Measurements from ENCODE around the gene NRF1.
"Not testable (repeated sequence)": the region's sequence is repeated elsewhere in the genome, so short reads cannot be mapped to it uniquely, and the experiment has no call there.

The NRF1 gene

DNA sequence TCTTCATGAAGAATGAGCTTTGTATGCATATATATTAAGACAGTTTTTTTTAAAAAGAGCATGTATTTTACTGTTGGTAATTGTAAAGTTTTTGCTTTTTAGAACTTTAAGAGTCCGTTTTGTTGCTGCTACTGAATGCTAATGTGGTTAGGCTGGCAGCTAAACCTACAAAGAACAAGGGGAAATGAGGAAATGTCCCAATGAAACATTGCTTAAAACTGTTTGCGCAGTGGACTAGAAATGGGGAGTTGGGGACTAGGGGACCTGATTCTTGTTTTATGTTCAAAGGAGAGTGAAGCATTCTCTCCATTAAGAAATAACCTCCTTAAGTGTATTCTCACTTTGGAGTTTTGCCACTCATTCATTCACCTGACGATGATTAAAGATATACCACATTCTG, 5.7 kb downstream of the NRF1 start:
- DNase-seq (ENCODE audit: low read depth), result no peak
- TF ChIP-seq, protein P1, sequence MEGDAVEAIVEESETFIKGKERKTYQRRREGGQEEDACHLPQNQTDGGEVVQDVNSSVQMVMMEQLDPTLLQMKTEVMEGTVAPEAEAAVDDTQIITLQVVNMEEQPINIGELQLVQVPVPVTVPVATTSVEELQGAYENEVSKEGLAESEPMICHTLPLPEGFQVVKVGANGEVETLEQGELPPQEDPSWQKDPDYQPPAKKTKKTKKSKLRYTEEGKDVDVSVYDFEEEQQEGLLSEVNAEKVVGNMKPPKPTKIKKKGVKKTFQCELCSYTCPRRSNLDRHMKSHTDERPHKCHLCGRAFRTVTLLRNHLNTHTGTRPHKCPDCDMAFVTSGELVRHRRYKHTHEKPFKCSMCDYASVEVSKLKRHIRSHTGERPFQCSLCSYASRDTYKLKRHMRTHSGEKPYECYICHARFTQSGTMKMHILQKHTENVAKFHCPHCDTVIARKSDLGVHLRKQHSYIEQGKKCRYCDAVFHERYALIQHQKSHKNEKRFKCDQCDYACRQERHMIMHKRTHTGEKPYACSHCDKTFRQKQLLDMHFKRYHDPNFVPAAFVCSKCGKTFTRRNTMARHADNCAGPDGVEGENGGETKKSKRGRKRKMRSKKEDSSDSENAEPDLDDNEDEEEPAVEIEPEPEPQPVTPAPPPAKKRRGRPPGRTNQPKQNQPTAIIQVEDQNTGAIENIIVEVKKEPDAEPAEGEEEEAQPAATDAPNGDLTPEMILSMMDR (IDR thresholded peaks at IDR 0.05; ENCODE audit: low read depth, low read length, missing control alignments), result no peak
- H3K4me3 ChIP-seq (ENCODE audit: low read depth, low read length), result no peak overlapping the region

GRCh38 chr7:129617652-129618051, 6.1 kb downstream of the NRF1 start:
- no peak for DNase-seq (ENCODE audit: low read depth)
- TF ChIP-seq, protein P1 (IDR thresholded peaks at IDR 0.05; ENCODE audit: low read depth, low read length, missing control alignments), result no peak
- H3K4me3 ChIP-seq (ENCODE audit: low read depth, low read length), result no peak overlapping the region

- TF ChIP-seq, protein P1 (IDR thresholded peaks at IDR 0.05; ENCODE audit: low read depth, low read length, missing control alignments), result no peak
- no peak overlapping the region; the same call in 1 of the 2 replicates for H3K4me3 ChIP-seq (ENCODE audit: low read depth, low read length)
- no peak for DNase-seq (ENCODE audit: low read depth)
Observed at GRCh38 chr7:129626896-129627295, 15.4 kb downstream of the NRF1 start.

DNA sequence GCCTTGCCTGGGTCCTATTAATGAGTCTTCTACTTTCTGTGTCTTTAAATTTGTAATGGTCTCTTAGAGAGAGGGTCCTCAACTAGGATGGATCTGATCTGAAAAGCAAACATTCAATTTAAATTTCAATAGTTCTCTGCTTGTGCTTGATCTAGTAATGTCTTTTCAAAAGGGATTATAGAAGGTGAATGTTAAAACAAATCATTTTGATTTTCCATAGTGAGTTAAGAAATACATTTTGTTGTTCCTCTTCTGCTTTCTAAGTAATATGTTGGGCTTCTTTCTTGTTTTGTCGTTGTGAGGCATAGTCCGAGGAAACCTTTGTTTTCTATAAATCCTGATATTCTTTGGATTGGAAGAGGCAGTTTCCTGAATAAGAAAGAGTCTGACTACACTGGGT, 18.8 kb downstream of the NRF1 start:
- no peak for DNase-seq (ENCODE audit: low read depth)
- H3K4me3 ChIP-seq (ENCODE audit: low read depth, low read length), result no peak overlapping the region
- TF ChIP-seq, protein P1 (IDR thresholded peaks at IDR 0.05; ENCODE audit: low read depth, low read length, missing control alignments), result no peak

DNA sequence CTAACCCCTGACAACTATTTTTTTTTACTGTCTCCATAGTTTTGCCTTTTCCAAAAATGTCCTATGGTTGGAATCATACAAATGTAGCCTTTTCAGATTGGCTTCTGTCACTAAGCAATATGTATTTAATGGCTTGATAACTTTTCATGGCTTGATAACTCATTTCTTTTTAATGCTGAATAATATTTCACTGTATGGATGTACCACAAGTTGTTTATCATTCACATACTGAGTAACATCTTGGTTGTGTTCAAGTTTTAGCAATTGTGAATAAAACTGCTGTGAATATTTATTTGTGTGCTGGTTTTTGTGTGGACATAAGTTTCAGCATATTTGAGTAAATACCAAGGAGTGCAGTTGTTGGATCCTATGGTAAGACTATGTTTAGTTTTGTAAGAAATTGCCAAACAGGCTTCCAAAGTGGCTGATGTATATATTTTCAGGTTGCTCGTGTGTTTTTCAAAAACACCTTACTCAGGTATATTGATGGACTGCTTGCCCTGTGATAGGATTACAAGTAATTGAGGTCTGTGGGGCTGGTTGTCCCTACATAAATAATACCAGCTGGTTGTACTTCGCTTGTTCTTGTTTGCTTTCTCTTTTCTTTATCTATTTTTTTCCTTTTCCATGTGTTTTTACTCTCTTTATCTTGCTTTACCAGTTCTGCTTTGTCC, 23.0 kb downstream of the NRF1 start:
- no peak for DNase-seq (ENCODE audit: low read depth)
- no peak overlapping the region for H3K4me3 ChIP-seq (ENCODE audit: low read depth, low read length)
- TF ChIP-seq, protein P1 (IDR thresholded peaks at IDR 0.05; ENCODE audit: low read depth, low read length, missing control alignments), result no peak

- no peak overlapping the region for H3K4me3 ChIP-seq (ENCODE audit: low read depth, low read length)
- peak; percentile 61 for DNase-seq (ENCODE audit: low read depth)
- TF ChIP-seq, protein P1 (IDR thresholded peaks at IDR 0.05; ENCODE audit: low read depth, low read length, missing control alignments), result peak; percentile 82
Observed at GRCh38 chr7:129635300-129636029, 23.9 kb downstream of the NRF1 start.

DNA sequence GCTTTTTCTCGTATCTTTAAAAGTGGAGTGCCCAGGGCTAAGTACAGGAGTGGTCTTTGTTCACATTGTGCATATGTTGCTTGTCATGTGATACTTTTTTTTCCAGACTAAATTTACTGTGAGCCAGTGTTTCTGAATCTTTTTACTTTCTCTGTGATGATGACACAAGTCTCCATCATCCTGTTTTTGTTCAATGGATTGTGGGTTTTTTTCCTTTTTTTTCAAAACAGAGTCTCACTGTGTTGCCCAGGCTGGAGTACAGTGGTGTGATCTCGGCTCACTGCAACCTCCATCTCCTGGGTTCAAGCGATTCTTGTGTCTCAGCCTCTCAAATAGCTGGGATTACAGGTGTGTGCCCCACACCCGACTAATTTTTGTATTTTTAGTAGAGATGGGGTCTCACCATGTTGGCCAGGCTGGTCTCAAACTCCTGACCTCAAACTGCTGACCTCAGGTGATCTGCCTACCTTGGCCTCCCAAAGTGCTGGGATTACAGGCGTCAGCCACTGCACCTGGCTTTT, 24.6 kb downstream of the NRF1 start:
- not testable (repeated sequence) for DNase-seq (ENCODE audit: low read depth); H3K4me3 ChIP-seq (ENCODE audit: low read depth, low read length)

Data from GM12864 (cell line).